HCT116 (cell line): ENCODE results near the gene PRKAG2. TPM values are rescaled to one million over a fixed set of nuclear protein-coding genes. Genes with fewer than 3 reads are reported as not detected.

Source experiments
- ATAC-seq: fragments of 200-7000 bp; cut with Tn5 transposase; 2 replicates; pipeline ENCODE4 v1.9.1; 2020; ENCODE audit warnings: mild to moderate bottlenecking, moderate library complexity
- BruUV-seq: library from RNA; stranded (reverse); fragments of 400-500 nt; replicated peaks from 2 replicates; lab custom pipeline; 2021; lab: Mats Ljungman, UMichigan
- CTCF ChIA-PET: fragments of 300-600 bp; sonication (Branson Sonifier 250); formaldehyde crosslinking; loops from one replicate; lab custom pipeline; 2021; ENCODE audit warnings: antibody characterized with exemption; lab: Charles Lee
- POLR2A ChIA-PET: fragments of 300-600, 350-600 bp; sonication (Branson Sonifier 250); formaldehyde crosslinking; loops from one replicate; lab custom pipeline; 2021; ENCODE audit warnings: antibody characterized with exemption; lab: Charles Lee
- RAD21 ChIA-PET, 2 experiments: fragments of 300-600 bp; sonication (Branson Sonifier 250); formaldehyde crosslinking; loops; one replicate each; lab custom pipeline; 2023; ENCODE audit warnings: low total read pairs in 2 of 2; ENCODE audit not compliant: uncharacterized antibody in 2 of 2, unreplicated experiment in 2 of 2, low non-redundant PET in 1 of 2; lab: Charles Lee
- DNase-seq: peaks from one replicate; pipeline ENCODE4 v3.0.0-alpha.2; 2010; ENCODE audit warnings: low read depth, low spot score
- H2AFZ ChIP-seq: fragments of 200-600 bp; shearing (Covaris generic), sonication (generic); 2 replicates; pipeline ENCODE4 v1.6.1; 2017; ENCODE audit warnings: low read depth, mixed run types, mixed read lengths, antibody characterized with exemption, low read length; ENCODE audit not compliant: poor library complexity, severe bottlenecking
- H3K27ac ChIP-seq: 2 replicates; pipeline ENCODE4 v1.5.1; 2012; ENCODE audit warnings: low read depth, low read length
- H3K27me3 ChIP-seq: fragments of 200-600 bp; sonication (generic); 2 replicates; pipeline ENCODE4 v1.6.1; 2016; ENCODE audit warnings: mixed run types, low read length, mixed read lengths; ENCODE audit not compliant: insufficient read depth
- H3K36me3 ChIP-seq, 2 experiments: fragments of 200-500 bp in 1 of 2; fragments of 200-600 bp in 1 of 2; sonication (Bioruptor generic) in 1 of 2; sonication (generic) in 1 of 2; 2 replicates each; pipeline versions ENCODE4 v1.5.1 to v1.6.1; 2014 to 2016; ENCODE audit warnings: low read length in 2 of 2, inconsistent platforms in 1 of 2, mixed read lengths in 1 of 2, mixed run types in 1 of 2; ENCODE audit not compliant: insufficient read depth in 2 of 2, control insufficient read depth in 1 of 2
- H3K4me1 ChIP-seq, 2 experiments: fragments of 200-600 bp in 1 of 2; sonication (generic) in 1 of 2; 2 replicates each; pipeline versions ENCODE4 v1.5.1 to v1.6.1; 2012 to 2017; ENCODE audit warnings: low read length in 2 of 2, inconsistent platforms in 1 of 2, mild to moderate bottlenecking in 1 of 2, mixed read lengths in 1 of 2, mixed run types in 1 of 2, moderate library complexity in 1 of 2; ENCODE audit not compliant: insufficient read depth in 2 of 2, control insufficient read depth in 1 of 2
- H3K4me2 ChIP-seq: fragments of 200-600 bp; sonication (generic); 2 replicates; pipeline ENCODE4 v1.6.1; 2017; ENCODE audit warnings: mixed run types, low read length, mixed read lengths
- H3K4me3 ChIP-seq, 2 experiments: fragments of 200-600 bp in 1 of 2; sonication (generic) in 1 of 2; replicated peaks in 1 of 2; 2 replicates each; pipeline ENCODE4 v1.5.1; 2011 to 2016; ENCODE audit warnings: low read length in 2 of 2, control low read depth in 1 of 2, low read depth in 1 of 2, mild to moderate bottlenecking in 1 of 2, mixed read lengths in 1 of 2, mixed run types in 1 of 2
- H3K79me2 ChIP-seq: fragments of 200-600 bp; sonication (generic); 2 replicates; pipeline ENCODE4 v1.6.1; 2017; ENCODE audit warnings: mild to moderate bottlenecking, mixed run types, low read length, moderate library complexity, mixed read lengths; ENCODE audit not compliant: insufficient read depth
- H3K9ac ChIP-seq: fragments of 200-600 bp; sonication (generic); 2 replicates; pipeline ENCODE4 v1.6.1; 2016; ENCODE audit warnings: low read length, mixed read lengths
- H3K9me2 ChIP-seq: fragments of 200-600 bp; sonication (generic), shearing (Covaris generic); 2 replicates; pipeline ENCODE4 v1.6.1; 2017; ENCODE audit warnings: mixed run types, mild to moderate bottlenecking, moderate library complexity; ENCODE audit not compliant: insufficient read depth
- H3K9me3 ChIP-seq, 2 experiments: fragments of 200-500 bp in 1 of 2; fragments of 200-600 bp in 1 of 2; sonication (Bioruptor generic) in 1 of 2; sonication (generic) in 1 of 2; 2 replicates each; pipeline ENCODE4 v1.6.1; 2014 to 2017; ENCODE audit warnings: low read length in 2 of 2, mixed read lengths in 2 of 2, inconsistent platforms in 1 of 2, low read depth in 1 of 2, mild to moderate bottlenecking in 1 of 2, mixed run types in 1 of 2, moderate library complexity in 1 of 2; ENCODE audit not compliant: control insufficient read depth in 1 of 2, insufficient read depth in 1 of 2
- H4K20me1 ChIP-seq: fragments of 200-600 bp; sonication (generic), shearing (Covaris generic); 2 replicates; pipeline ENCODE4 v1.6.1; 2017; ENCODE audit warnings: mixed run types, mild to moderate bottlenecking, moderate library complexity; ENCODE audit not compliant: insufficient read depth
- ATF3 ChIP-seq: IDR thresholded peaks from 2 replicates; pipeline ENCODE4 v1.6.1; 2012
- CEBPB ChIP-seq: IDR thresholded peaks from 2 replicates; pipeline ENCODE4 v1.6.1; 2012; ENCODE audit warnings: low read depth
- EGR1 ChIP-seq: IDR thresholded peaks from 2 replicates; pipeline ENCODE4 v1.6.1; 2012; ENCODE audit warnings: low read depth
- ELF1 ChIP-seq: IDR thresholded peaks from 2 replicates; pipeline ENCODE4 v1.6.1; 2012; ENCODE audit warnings: low read depth, borderline replicate concordance
- EZH2 ChIP-seq: fragments of 200-600 bp; sonication (generic); IDR thresholded peaks from 2 replicates; pipeline ENCODE4 v1.6.1; 2017; ENCODE audit warnings: antibody characterized with exemption, mixed run types
- EZH2phosphoT487 ChIP-seq: fragments of 200-600 bp; IDR thresholded peaks from 2 replicates; pipeline ENCODE4 v1.6.1; 2018; ENCODE audit warnings: antibody characterized with exemption, borderline replicate concordance
- FOSL1 ChIP-seq: IDR thresholded peaks from 2 replicates; pipeline ENCODE4 v1.6.1; 2012; ENCODE audit warnings: low read depth
- JUND ChIP-seq: IDR thresholded peaks from 2 replicates; pipeline ENCODE4 v1.6.1; 2012
- MAX ChIP-seq: IDR thresholded peaks from 2 replicates; pipeline ENCODE4 v1.6.1; 2012
- POLR2A ChIP-seq: IDR thresholded peaks from 2 replicates; pipeline ENCODE4 v1.7.0; 2011; ENCODE audit warnings: borderline replicate concordance; ENCODE audit not compliant: insufficient read depth, insufficient read length; ENCODE audit errors: extremely low read depth
- POLR2AphosphoS5 ChIP-seq: IDR thresholded peaks from 2 replicates; pipeline ENCODE4 v1.6.1; 2011; ENCODE audit warnings: mild to moderate bottlenecking, low read depth, low read length, moderate library complexity
- RAD21 ChIP-seq: IDR thresholded peaks from 2 replicates; pipeline ENCODE4 v1.6.1; 2012; ENCODE audit warnings: low read depth, mild to moderate bottlenecking
- SIN3A ChIP-seq: IDR thresholded peaks from 2 replicates; pipeline ENCODE4 v1.6.1; 2012; ENCODE audit warnings: low read depth
- SP1 ChIP-seq: IDR thresholded peaks from 2 replicates; pipeline ENCODE4 v1.6.1; 2012; ENCODE audit warnings: low read depth
- SRF ChIP-seq: IDR thresholded peaks from 2 replicates; pipeline ENCODE4 v1.6.1; 2012; ENCODE audit warnings: low read depth
- TCF7L2 ChIP-seq: IDR thresholded peaks from 2 replicates; pipeline ENCODE4 v1.7.0; 2011; ENCODE audit warnings: borderline replicate concordance, inconsistent platforms; ENCODE audit not compliant: insufficient read depth, insufficient read length; ENCODE audit errors: extremely low read depth
- YY1 ChIP-seq: IDR thresholded peaks from 2 replicates; pipeline ENCODE4 v1.6.1; 2011; ENCODE audit warnings: low read length, low read depth, moderate library complexity, mild to moderate bottlenecking; ENCODE audit not compliant: insufficient replicate concordance; ENCODE audit errors: extremely low read depth
- ZFX ChIP-seq: fragments of 450-650 bp; IDR thresholded peaks from 2 replicates; pipeline ENCODE4 v1.6.1; 2017
- ZNF274 ChIP-seq: fragments of 200-500 bp; sonication (Bioruptor generic); IDR thresholded peaks from 2 replicates; pipeline ENCODE4 v1.6.1; 2014; ENCODE audit warnings: mild to moderate bottlenecking, low read depth, low read length, inconsistent platforms
- intact Hi-C: fragments of 100-400 bp; cut with micrococcal nuclease; formaldehyde crosslinking; loops from 2 replicates; pipeline ENCODE4 v1.10.0; 2022
- total RNA-seq: library from RNA; stranded (reverse); gene quantifications from one replicate; pipeline ENCODE4 v1.2.1, GENCODE V29; 2021; ENCODE audit not compliant: unreplicated experiment

PRKAG2 gene
- total RNA-seq, 1 experiment from 2014 or later: 23.6 TPM

- ChIA-PET CTCF (no interaction called here), RAD21 (no interaction called here), POLR2A (no interaction called here)
- Histone ChIP-seq H3K4me1 (peaks cover 5 to 10% of the 10 kb centered on the region in 2 experiments), H3K27ac (no peak overlapping the region), H3K27me3 (no peaks in the 10 kb centered on the region), H2AFZ (no peak overlapping the region), H3K9me3 (no peaks in the 10 kb centered on the region), H3K9me2 (no peaks in the 10 kb centered on the region), H4K20me1 (no peaks in the 10 kb centered on the region), H3K9ac (no peak overlapping the region), H3K79me2 (peaks cover 48% of the 10 kb centered on the region; the same call in 1 of the 2 replicates), H3K4me2 (no peak overlapping the region), H3K4me3 (no peak overlapping the region), H3K36me3 (no peaks in the 10 kb centered on the region)
- TF ChIP-seq ATF3: no peak
- no peak for TF ChIP-seq RAD21
- no peak for TF ChIP-seq SIN3A
- TF ChIP-seq TCF7L2: no peak
- TF ChIP-seq CEBPB: no peak
- TF ChIP-seq POLR2A: no peak
- no peak for TF ChIP-seq EZH2
- TF ChIP-seq FOSL1: no peak
- TF ChIP-seq SRF: no peak
- no peak for TF ChIP-seq EGR1
- TF ChIP-seq YY1: no peak
- TF ChIP-seq MAX: no peak
- no TSS peak for BruUV-seq
- no peak for DNase-seq
- intact Hi-C loops: no loop called here
- no peak for ATAC-seq
These were observed 262.9 kb downstream of the PRKAG2 start for GRCh38 chr7:151614019-151614418.

GRCh38 chr7:151611878-151612277, 265.0 kb downstream of the PRKAG2 start:
- Histone ChIP-seq H4K20me1 (no peaks in the 10 kb centered on the region), H3K79me2 (peaks cover 35% of the 10 kb centered on the region; the same call in 1 of the 2 replicates), H3K9me2 (no peaks in the 10 kb centered on the region), H3K4me1 (peaks cover 22 to 32% of the 10 kb centered on the region in 2 experiments), H3K36me3 (no peaks in the 10 kb centered on the region), H3K9me3 (no peaks in the 10 kb centered on the region), H2AFZ (no peak overlapping the region), H3K27me3 (no peaks in the 10 kb centered on the region), H3K4me3 (no peak overlapping the region), H3K27ac (no peak overlapping the region), H3K9ac (no peak overlapping the region), H3K4me2 (no peak overlapping the region)
- ATAC-seq (no peak), DNase-seq (no peak)
- no TSS peak for BruUV-seq
- ChIA-PET RAD21 (no interaction called here), POLR2A (no interaction called here), CTCF (interaction anchor here (0.8 kb wide), 1 partner anchor 8 kb away, joined by 3 read pairs; no protein-coding TSS in a partner anchor)
- intact Hi-C loops: no loop called here
- TF ChIP-seq FOSL1: no peak
- no peak for TF ChIP-seq EZH2
- TF ChIP-seq JUND: no peak
- no peak for TF ChIP-seq YY1
- no peak for TF ChIP-seq SP1
- TF ChIP-seq POLR2AphosphoS5: no peak
- no peak for TF ChIP-seq ELF1
- no peak for TF ChIP-seq ZNF274
- no peak for TF ChIP-seq ATF3
- TF ChIP-seq MAX: no peak
- TF ChIP-seq EZH2phosphoT487: no peak
- TF ChIP-seq SIN3A: no peak
- no peak for TF ChIP-seq POLR2A
- TF ChIP-seq ZFX: no peak
- TF ChIP-seq CEBPB: no peak
- no peak for TF ChIP-seq RAD21
